Heart left ventricle (tissue), 13 donors: ENCODE data around the gene HSFX3.

ENCODE experiments used
- CTCF ChIP-seq, 12 donors: fragments of 200-600 bp; sonication (generic) in 4 of 12; IDR thresholded peaks; one replicate each; pipeline versions ENCODE4 v1.5.0 to v1.8.0; 2018 to 2022; ENCODE audit warnings: antibody characterized with exemption in 12 of 12, mild to moderate bottlenecking in 5 of 12
- POLR2A ChIP-seq, 2 donors: fragments of 450-650 bp; IDR thresholded peaks; one replicate each; pipeline ENCODE4 v1.6.1; 2017; ENCODE audit warnings: antibody characterized with exemption in 2 of 2, mild to moderate bottlenecking in 2 of 2, moderate library complexity in 2 of 2
- donor health status: ischemic (EF 13 %, LVEDD 7.1; RV severe dilation, severe dysfunction).
- donor health status: DM: no; HTN: yes; CAD: no.
- donor health status: DM: no; HTN: no; CAD: no.
- donor health status: ischemic (EF 25% LVEDD 6.9; RV normal size, moderate dysfunction).
- donor health status: ischemic (EF 25% LVEDD 5.7; RV mildly dilated, moderate dysfunction).
- donor health status: ischemic (EF 35%, LVEDD 5.7; RV mildly dilated, moderate dysfunction).
- donor health status: nonischemic (EF 11% LVEDD 7.7; RV severe dilation, severe dysfunction).
- donor health status: DM: yes; HTN: yes; CAD: no.
- donor health status: PGD.
- donor health status: ischemic (EF 29% LVEDD 5.4; RV normal size, mild dysfunction).
- donor health status: nonischemic (EF 23%, LVEDD 6.1; RV moderate dilation, normal function).

GRCh38 chrX:149540621-149541520 lies 8.9 kb downstream of the HSFX3 start, which contains the start of gene EOLA1:
- TF ChIP-seq CTCF (IDR thresholded peaks at IDR 0.05): no peak
- TF ChIP-seq POLR2A (IDR thresholded peaks at IDR 0.05): no peak
